Kidney epithelial cell (primary cell): ENCODE results near the gene ABHD10. TPM values are rescaled to one million over a fixed set of nuclear protein-coding genes. Genes with fewer than 3 reads are reported as not detected.

Source experiments
- DNase-seq: peaks from one replicate; pipeline ENCODE4 v3.0.0-alpha.2; 2010; ENCODE audit warnings: low read depth
- H3K27me3 ChIP-seq: 2 replicates; pipeline ENCODE4 v1.6.0; 2011; ENCODE audit warnings: low read length; ENCODE audit not compliant: control insufficient read depth, insufficient read depth
- H3K36me3 ChIP-seq: 2 replicates; pipeline ENCODE4 v1.5.1; 2011; ENCODE audit warnings: low read length; ENCODE audit not compliant: control insufficient read depth, insufficient read depth
- H3K4me3 ChIP-seq: 2 replicates; pipeline ENCODE4 v1.5.1; 2011; ENCODE audit warnings: low read depth, mild to moderate bottlenecking, control low read depth, low read length
- CTCF ChIP-seq: IDR thresholded peaks from 2 replicates; pipeline ENCODE4 v1.5.1; 2011; ENCODE audit warnings: mild to moderate bottlenecking, moderate library complexity, low read length, control low read depth, inconsistent platforms; ENCODE audit not compliant: insufficient read depth, poor library complexity, severe bottlenecking
- total RNA-seq: library from RNA; depleted of rRNA; stranded (reverse); fragments of >200 nt; gene quantifications from 2 replicates; pipeline ENCODE4 v1.2.3, GENCODE V29; 2015

ABHD10 gene
- total RNA-seq, 1 donor from 2014 or later = 17.6 TPM

DNA sequence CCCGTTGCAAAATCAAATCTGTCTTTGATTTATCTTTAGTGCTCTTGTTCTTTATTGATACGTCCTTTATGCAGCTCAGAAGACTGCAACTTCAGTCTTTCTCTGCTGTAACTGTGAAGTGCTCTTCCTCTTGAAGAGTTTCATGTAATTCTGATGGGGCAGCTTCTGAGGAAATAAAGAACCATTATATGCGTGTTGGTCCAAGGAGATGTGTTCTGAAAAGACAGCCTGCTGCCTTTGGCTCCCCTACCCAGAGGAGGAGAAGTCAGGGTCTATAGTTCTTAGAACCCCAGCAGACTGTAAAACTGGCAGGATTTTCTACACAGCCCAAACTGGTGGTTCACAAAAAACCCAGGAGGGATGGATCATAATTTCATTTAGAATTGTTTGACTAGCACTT lies 22.4 kb upstream of the ABHD10 start:
- peaks cover 2% of the 10 kb centered on the region for H3K36me3 ChIP-seq
- no peak for TF ChIP-seq CTCF

GRCh38 chr3:111956995-111957734 lies 21.7 kb upstream of the ABHD10 start:
- DNase-seq = no peak
- Histone ChIP-seq H3K36me3 (peaks cover 2% of the 10 kb centered on the region), H3K27me3 (no peaks in the 10 kb centered on the region), H3K4me3 (no peak overlapping the region)
- TF ChIP-seq CTCF = no peak

More for the DNA sequence above, 22.4 kb upstream of the ABHD10 start:
- no peaks in the 10 kb centered on the region for H3K27me3 ChIP-seq
- no peak for DNase-seq
- H3K4me3 ChIP-seq = no peak overlapping the region

GRCh38 chr3:111961461-111962164 lies 17.2 kb upstream of the ABHD10 start:
- Histone ChIP-seq H3K36me3 (no peaks in the 10 kb centered on the region), H3K27me3 (no peaks in the 10 kb centered on the region), H3K4me3 (no peak overlapping the region)
- DNase-seq = no peak
- TF ChIP-seq CTCF = no peak

- TF ChIP-seq CTCF = no peak
- Histone ChIP-seq H3K27me3 (no peaks in the 10 kb centered on the region), H3K36me3 (no peaks in the 10 kb centered on the region), H3K4me3 (no peak overlapping the region)
- DNase-seq = peak; percentile 29
Measured at GRCh38 chr3:111963424-111963823, 15.4 kb upstream of the ABHD10 start.

DNA sequence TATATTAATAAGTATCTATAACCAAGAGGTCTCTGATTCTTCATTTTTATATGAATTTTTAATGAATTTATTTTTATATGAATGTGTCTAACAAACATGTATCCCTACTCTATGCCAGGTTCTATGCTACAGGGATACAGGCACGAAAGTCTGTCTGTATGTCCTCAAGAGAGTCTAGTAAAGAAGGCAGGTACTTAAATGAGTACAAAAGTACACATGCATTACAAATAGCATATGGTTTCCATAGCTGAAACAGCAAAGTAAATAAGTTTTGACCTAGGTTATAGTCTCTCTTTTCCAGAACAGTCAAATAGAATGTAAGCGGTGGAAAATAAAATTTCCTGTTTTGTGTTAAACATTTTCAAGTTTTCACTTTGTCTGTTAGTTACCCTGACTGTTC lies 13.3 kb upstream of the ABHD10 start:
- no peak for TF ChIP-seq CTCF
- no peak for DNase-seq
- no peaks in the 10 kb centered on the region for H3K27me3 ChIP-seq
- H3K4me3 ChIP-seq = no peak overlapping the region
- no peaks in the 10 kb centered on the region for H3K36me3 ChIP-seq

- peaks cover 2% of the 10 kb centered on the region for H3K36me3 ChIP-seq
- no peak for DNase-seq
- no peak overlapping the region for H3K4me3 ChIP-seq
- TF ChIP-seq CTCF = no peak
- no peaks in the 10 kb centered on the region for H3K27me3 ChIP-seq
Measured at GRCh38 chr3:111967068-111967467, 11.8 kb upstream of the ABHD10 start.
